Activated CD8-positive, alpha-beta T cell treated with anti-CD3 and anti-CD28 coated beads for 36 hours (primary cell): ENCODE results near the gene ESRRA. TPM values are rescaled to one million over a fixed set of nuclear protein-coding genes. Genes with fewer than 3 reads are reported as not detected.

Experiments used
- ATAC-seq: fragments of 200-7000 bp; cut with Tn5 transposase; one replicate; pipeline ENCODE4 v1.10.0; 2021; ENCODE audit warnings: mild to moderate bottlenecking, moderate library complexity
- CTCF ChIA-PET: fragments of 350-600 bp; sonication (Branson Sonifier 250); formaldehyde crosslinking; loops from one replicate; lab custom pipeline; 2021; ENCODE audit warnings: antibody characterized with exemption; lab: Charles Lee
- POLR2A ChIA-PET: fragments of 350-600 bp; sonication (Branson Sonifier 250); formaldehyde crosslinking; loops from one replicate; lab custom pipeline; 2021; ENCODE audit warnings: antibody characterized with exemption; lab: Charles Lee
- DNase-seq: peaks from one replicate; pipeline ENCODE4 v3.0.0-alpha.2; 2020
- H3K27ac Mint-ChIP-seq: one replicate; pipeline ENCODE4 v1.8.0; 2021; ENCODE audit warnings: mild to moderate bottlenecking, mixed read lengths
- H3K27me3 Mint-ChIP-seq: one replicate; pipeline ENCODE4 v1.8.0; 2021; ENCODE audit warnings: mixed read lengths
- H3K36me3 Mint-ChIP-seq: one replicate; pipeline ENCODE4 v1.8.0; 2021; ENCODE audit warnings: low read depth, mixed read lengths
- H3K4me1 Mint-ChIP-seq: one replicate; pipeline ENCODE4 v1.8.0; 2021; ENCODE audit warnings: low read depth, mixed read lengths
- H3K4me3 Mint-ChIP-seq: one replicate; pipeline ENCODE4 v1.8.0; 2021; ENCODE audit warnings: mild to moderate bottlenecking, moderate library complexity, mixed read lengths
- H3K9me3 Mint-ChIP-seq: one replicate; pipeline ENCODE4 v1.8.0; 2021; ENCODE audit warnings: mixed read lengths
- CTCF ChIP-seq: fragments of 200-600 bp; IDR thresholded peaks from one replicate; pipeline ENCODE4 v1.8.0; 2022; ENCODE audit warnings: antibody characterized with exemption, mild to moderate bottlenecking
- intact Hi-C: fragments of 100-400 bp; cut with micrococcal nuclease; formaldehyde crosslinking; loops from one replicate; pipeline ENCODE4 v1.10.0; 2022
- total RNA-seq, 2 experiments: library from RNA; stranded (reverse); gene quantifications; one replicate each; pipeline ENCODE4 v1.2.3, GENCODE V29; 2021

Gene ESRRA
- total RNA-seq, 2 experiments from 2014 or later, result 37.5 to 42.4 TPM

DNA sequence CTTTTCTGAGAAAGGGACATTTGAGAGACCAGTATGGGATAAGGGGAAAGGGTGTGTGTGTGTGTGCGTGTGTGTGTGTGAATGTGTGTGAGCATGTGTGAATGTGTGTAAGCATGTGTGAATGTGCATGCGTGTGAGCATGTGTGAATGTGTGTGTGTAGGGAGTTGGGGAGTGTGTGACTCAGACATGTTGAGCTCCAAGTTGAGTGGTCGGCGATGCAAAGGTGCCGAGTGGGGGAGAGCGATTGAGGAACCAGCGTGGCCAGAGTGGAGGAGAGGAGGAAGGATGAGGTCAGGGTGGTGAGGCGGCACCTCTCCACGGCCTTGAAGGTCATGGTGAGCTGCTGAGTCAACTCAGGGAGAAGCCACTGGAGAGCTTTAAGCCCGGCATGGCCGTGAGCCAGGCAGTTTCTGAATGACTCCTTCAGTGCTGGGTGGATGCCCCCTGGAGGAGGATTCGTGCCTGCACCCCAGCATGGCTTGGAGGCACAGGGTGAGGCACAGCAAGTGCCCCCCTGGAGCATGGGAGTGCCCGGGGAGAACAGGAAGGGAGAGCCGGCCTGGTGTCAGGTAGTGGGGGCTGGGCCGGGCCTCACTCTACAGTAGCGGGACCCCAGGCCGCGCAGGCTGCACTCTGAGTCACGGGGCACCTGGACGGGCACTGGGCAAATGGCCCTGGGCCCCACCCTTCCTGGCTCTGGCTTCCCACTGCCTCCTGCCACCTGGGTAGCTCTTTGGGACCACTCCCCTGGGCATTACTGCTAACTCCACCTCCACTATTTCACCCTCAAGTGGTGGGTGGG is 26.4 kb downstream of the ESRRA start:
- no peaks in the 10 kb centered on the region for H3K27me3 Mint-ChIP-seq
- H3K27ac Mint-ChIP-seq, result peak overlapping the region; percentile 75
- DNase-seq, result peak; percentile 96
- H3K4me3 Mint-ChIP-seq, result peak overlapping the region; percentile 0
- ChIA-PET POLR2A (interaction anchor here (0.8 to 4.6 kb wide), 11 partner anchors 9 to 146 kb away, joined by 3 to 29 read pairs (median 5); partner anchors contain the start of genes CCDC88B, ESRRA, KCNK4 and PRDX5), CTCF (interaction anchor here (0.7 to 5.4 kb wide), 18 partner anchors 8 to 128 kb away, joined by 3 to 75 read pairs (median 6); partner anchors contain the start of genes CCDC88B, PLCB3, PRDX5 and TRMT112)
- peaks cover 8% of the 10 kb centered on the region for H3K36me3 Mint-ChIP-seq
- TF ChIP-seq CTCF, result peak; percentile 67
- peaks cover 24% of the 10 kb centered on the region for H3K4me1 Mint-ChIP-seq
- intact Hi-C loops, result no loop called here
- H3K9me3 Mint-ChIP-seq, result no peaks in the 10 kb centered on the region
- ATAC-seq, result peak; percentile 89

DNA sequence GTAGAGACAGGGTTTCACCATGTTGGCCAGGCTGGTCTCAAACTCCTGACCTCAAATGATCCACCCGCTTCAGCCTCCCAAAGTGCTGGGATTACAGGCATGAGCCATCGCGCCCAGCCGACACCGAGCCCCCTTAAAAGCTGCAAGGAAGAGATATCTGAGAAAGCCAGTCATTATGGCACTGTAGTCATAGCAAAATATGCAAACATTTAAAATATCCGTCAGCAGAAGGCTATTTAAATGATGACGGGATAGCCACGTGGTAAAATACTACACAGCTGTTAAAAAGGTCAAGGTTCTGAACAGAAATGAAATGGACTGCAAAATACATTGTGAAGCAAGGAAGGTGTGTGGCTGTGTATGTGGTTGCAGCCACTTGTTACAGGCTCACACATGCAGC is 28.2 kb downstream of the ESRRA start:
- no peak for ATAC-seq
- H3K27me3 Mint-ChIP-seq, result no peaks in the 10 kb centered on the region
- peaks cover 30% of the 10 kb centered on the region for H3K4me1 Mint-ChIP-seq
- intact Hi-C loops, result no loop called here
- H3K9me3 Mint-ChIP-seq, result no peaks in the 10 kb centered on the region
- no peak overlapping the region for H3K27ac Mint-ChIP-seq
- ChIA-PET POLR2A (interaction anchor here (0.9 to 2.1 kb wide), 2 partner anchors 16 to 25 kb away, joined by 3 to 5 read pairs; partner anchors contain the start of genes PRDX5, RPS6KA4 and TRMT112), CTCF (interaction anchor here (2.2 to 5.4 kb wide), 4 partner anchors 15 to 129 kb away, joined by 4 to 75 read pairs (median 11); partner anchors contain the start of genes PRDX5 and TRMT112)
- no peak overlapping the region for H3K4me3 Mint-ChIP-seq
- no peak for DNase-seq
- TF ChIP-seq CTCF, result no peak
- H3K36me3 Mint-ChIP-seq, result peaks cover 19% of the 10 kb centered on the region

GRCh38 chr11:64334764-64335735 is 29.7 kb downstream of the ESRRA start:
- Mint-ChIP-seq H3K4me1 (peaks cover 41% of the 10 kb centered on the region), H3K4me3 (no peak overlapping the region), H3K36me3 (peaks cover 27% of the 10 kb centered on the region), H3K27ac (peak overlapping the region; percentile 47), H3K9me3 (no peaks in the 10 kb centered on the region), H3K27me3 (no peaks in the 10 kb centered on the region)
- POLR2A ChIA-PET, result interaction anchor here (0.7 kb wide), 1 partner anchor 17 kb away, joined by 3 read pairs; the partner anchor contains the start of gene PRDX5
- intact Hi-C loops, result no loop called here
- DNase-seq (peak; percentile 75), ATAC-seq (peak; percentile 57)
- TF ChIP-seq CTCF, result no peak
- CTCF ChIA-PET, result interaction anchor here (0.7 to 5.4 kb wide), 3 partner anchors 17 to 34 kb away, joined by 4 to 75 read pairs (median 4); partner anchors contain the start of genes PRDX5 and TRMT112

DNA sequence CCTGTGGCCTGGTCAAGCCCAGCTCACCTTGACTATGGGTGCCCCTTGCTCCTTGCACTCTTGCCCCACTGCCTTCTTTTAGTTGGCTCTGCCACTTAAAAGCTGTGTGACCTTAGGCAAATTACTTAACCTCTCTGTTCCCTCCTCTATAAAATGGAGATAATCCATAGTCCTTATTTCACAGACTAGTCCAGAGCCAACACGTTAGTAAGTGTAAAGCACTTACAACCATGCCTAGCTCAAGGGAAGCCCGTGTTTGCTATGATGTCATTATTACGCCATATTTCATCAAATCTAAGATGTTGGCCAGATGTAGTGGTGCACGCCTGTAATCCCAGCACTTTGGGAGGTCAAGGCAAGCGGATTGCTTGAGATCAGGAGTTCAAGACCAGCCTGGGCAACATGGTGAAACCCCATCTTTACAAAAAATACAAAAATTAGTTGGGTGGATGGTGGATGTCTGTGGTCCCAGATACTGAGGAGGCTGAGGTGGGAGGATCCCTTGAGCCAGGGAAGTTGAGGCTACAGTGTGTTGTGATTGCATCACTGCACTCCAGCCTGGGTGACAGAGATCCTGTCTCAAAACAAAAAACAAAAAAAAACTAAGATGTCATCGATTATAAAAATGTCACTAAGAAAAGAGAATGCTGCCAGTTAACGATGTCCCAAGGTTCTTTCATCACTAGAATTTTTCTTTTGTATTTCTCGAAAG is 32.4 kb downstream of the ESRRA start:
- Mint-ChIP-seq H3K36me3 (peaks cover 39% of the 10 kb centered on the region), H3K27me3 (no peaks in the 10 kb centered on the region), H3K9me3 (no peaks in the 10 kb centered on the region), H3K4me3 (no peak overlapping the region), H3K4me1 (peaks cover 41% of the 10 kb centered on the region), H3K27ac (peak overlapping the region; percentile 38)
- intact Hi-C loops, result no loop called here
- no peak for ATAC-seq
- ChIA-PET CTCF (interaction anchor here (0.6 to 1.5 kb wide), 5 partner anchors 20 to 111 kb away, joined by 3 to 8 read pairs (median 3); partner anchors contain the start of genes ESRRA, PRDX5 and TRMT112), POLR2A (interaction anchor here (0.7 to 1.6 kb wide), 5 partner anchors 20 to 704 kb away, joined by 3 to 5 read pairs (median 3); partner anchors contain the start of genes ESRRA, PRDX5 and TRMT112)
- no peak for DNase-seq
- no peak for TF ChIP-seq CTCF
